Measurements from ENCODE around the gene DLG3. TPM values are rescaled to one million over a fixed set of nuclear protein-coding genes. Genes with fewer than 3 reads are reported as not detected.

Gene DLG3
- total RNA-seq, 1 experiment from 2014 or later, result 71.2 TPM

DNA sequence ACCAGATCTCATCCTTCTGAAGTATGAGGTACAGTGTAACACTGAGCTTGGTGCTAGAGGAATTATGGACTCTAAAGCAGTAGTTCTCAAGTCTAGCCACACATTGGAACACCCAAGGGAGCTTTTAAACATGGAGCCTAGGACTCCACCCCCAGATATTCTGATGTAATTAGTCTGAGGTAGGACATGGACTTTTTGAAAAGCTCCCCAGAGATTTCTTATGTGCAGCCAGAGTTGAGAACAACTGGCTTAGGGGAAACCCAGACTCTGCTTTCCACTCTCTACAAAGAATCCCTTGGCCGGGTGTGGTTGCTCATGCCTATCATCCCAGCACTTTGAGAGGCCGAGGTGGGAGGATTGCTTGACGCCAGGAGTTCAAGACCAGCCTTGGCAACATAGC lies 33.2 kb upstream of the DLG3 start:
- no CpG with 5 or more reads among the region's 3 CpGs for WGBS (ENCODE audit: extremely low coverage, insufficient read length, low lambda C conversion rate)
- no peaks in the 10 kb centered on the region for H4K20me1 ChIP-seq (ENCODE audit: control insufficient read depth, insufficient read depth, insufficient read length)
- no peak overlapping the region for H3K27ac Mint-ChIP-seq
- H2BK15ac ChIP-seq (ENCODE audit: low read depth, low read length), result no peak overlapping the region
- H3K14ac ChIP-seq (ENCODE audit: insufficient read depth, low read length), result no peak overlapping the region
- H2BK5ac ChIP-seq (ENCODE audit: insufficient read length, low read length), result no peak overlapping the region
- no peak for DNase-seq
- no peak overlapping the region for H4K5ac ChIP-seq (ENCODE audit: insufficient read length, low read depth, low read length)
- H3K27me3 Mint-ChIP-seq (ENCODE audit: low read depth), result no peaks in the 10 kb centered on the region
- H3K27me3 ChIP-seq (ENCODE audit: insufficient read depth, low read length), result no peaks in the 10 kb centered on the region
- H3K4me2 ChIP-seq (ENCODE audit: insufficient read depth, insufficient read length, low read length), result no peak overlapping the region
- H3K27ac ChIP-seq (ENCODE audit: insufficient read length, low read depth, low read length), result no peak overlapping the region
- no peak overlapping the region for H3T11ph ChIP-seq (ENCODE audit: low read length)
- no peak overlapping the region for H2AFZ ChIP-seq (ENCODE audit: low read length)
- H3K4me3 Mint-ChIP-seq, result no peak overlapping the region
- no peak overlapping the region for H3K18ac ChIP-seq (ENCODE audit: insufficient read length, low read depth, low read length)
- no peak overlapping the region for H3K9ac ChIP-seq (ENCODE audit: extremely low read depth, insufficient read length, low read length)
- no peak overlapping the region for H2BK120ac ChIP-seq (ENCODE audit: low read depth, low read length, poor library complexity, severe bottlenecking)
- H3K4me1 Mint-ChIP-seq, result no peaks in the 10 kb centered on the region
- no peaks in the 10 kb centered on the region for H3K4me1 ChIP-seq (ENCODE audit: insufficient read depth, low read length)
- H3K79me1 ChIP-seq (ENCODE audit: insufficient read depth, low read depth, low read length, poor library complexity, severe bottlenecking), result no peaks in the 10 kb centered on the region
- H3K4ac ChIP-seq (ENCODE audit: low read depth, low read length), result no peak overlapping the region
- no peak overlapping the region for H3K23ac ChIP-seq (ENCODE audit: insufficient read length, low read depth, low read length)
- peaks cover 29% of the 10 kb centered on the region for H3K9me3 ChIP-seq (ENCODE audit: control insufficient read depth, low read depth, low read length)
- TF ChIP-seq, protein P1, sequence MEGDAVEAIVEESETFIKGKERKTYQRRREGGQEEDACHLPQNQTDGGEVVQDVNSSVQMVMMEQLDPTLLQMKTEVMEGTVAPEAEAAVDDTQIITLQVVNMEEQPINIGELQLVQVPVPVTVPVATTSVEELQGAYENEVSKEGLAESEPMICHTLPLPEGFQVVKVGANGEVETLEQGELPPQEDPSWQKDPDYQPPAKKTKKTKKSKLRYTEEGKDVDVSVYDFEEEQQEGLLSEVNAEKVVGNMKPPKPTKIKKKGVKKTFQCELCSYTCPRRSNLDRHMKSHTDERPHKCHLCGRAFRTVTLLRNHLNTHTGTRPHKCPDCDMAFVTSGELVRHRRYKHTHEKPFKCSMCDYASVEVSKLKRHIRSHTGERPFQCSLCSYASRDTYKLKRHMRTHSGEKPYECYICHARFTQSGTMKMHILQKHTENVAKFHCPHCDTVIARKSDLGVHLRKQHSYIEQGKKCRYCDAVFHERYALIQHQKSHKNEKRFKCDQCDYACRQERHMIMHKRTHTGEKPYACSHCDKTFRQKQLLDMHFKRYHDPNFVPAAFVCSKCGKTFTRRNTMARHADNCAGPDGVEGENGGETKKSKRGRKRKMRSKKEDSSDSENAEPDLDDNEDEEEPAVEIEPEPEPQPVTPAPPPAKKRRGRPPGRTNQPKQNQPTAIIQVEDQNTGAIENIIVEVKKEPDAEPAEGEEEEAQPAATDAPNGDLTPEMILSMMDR (conservative IDR thresholded peaks at IDR 0.05), result no peak
- no peaks in the 10 kb centered on the region for H3K79me2 ChIP-seq (ENCODE audit: insufficient read depth, low read length)
- peaks cover 42 to 52% of the 10 kb centered on the region in 2 experiments for H3K9me3 Mint-ChIP-seq
- H2BK12ac ChIP-seq (ENCODE audit: insufficient read length, low read depth, low read length), result no peak overlapping the region
- H3K23me2 ChIP-seq (ENCODE audit: insufficient read length, low read depth, low read length, poor library complexity, severe bottlenecking), result no peaks in the 10 kb centered on the region
- H2AK5ac ChIP-seq (ENCODE audit: insufficient read length, low read length), result no peak overlapping the region
- no peak overlapping the region for H2BK20ac ChIP-seq (ENCODE audit: low read depth, low read length, poor library complexity, severe bottlenecking)
- no peak overlapping the region for H4K8ac ChIP-seq (replicated peaks; ENCODE audit: insufficient read length, low read depth, low read length)
- H3K36me3 Mint-ChIP-seq (ENCODE audit: insufficient read depth in 1 of 3, low read depth in 3 of 3), result peaks cover 11 to 52% (median 21%) of the 10 kb centered on the region in 3 experiments
- no peak overlapping the region for H4K91ac ChIP-seq (ENCODE audit: insufficient read length, low read depth, low read length)
- H3K56ac ChIP-seq (ENCODE audit: insufficient read length, low read depth, low read length), result no peak overlapping the region

Data from H9 (cell line).